DMS153 treated with DMSO at 0.1 percent for 48 hours (cell line): ENCODE results near the gene ZNF385A.

Experiments
- DNase-seq: peaks from one replicate; lab custom pipeline; 2025; ENCODE audit not compliant: unreplicated experiment; lab: John Stamatoyannopoulos, UW

ZNF385A gene, protein sequence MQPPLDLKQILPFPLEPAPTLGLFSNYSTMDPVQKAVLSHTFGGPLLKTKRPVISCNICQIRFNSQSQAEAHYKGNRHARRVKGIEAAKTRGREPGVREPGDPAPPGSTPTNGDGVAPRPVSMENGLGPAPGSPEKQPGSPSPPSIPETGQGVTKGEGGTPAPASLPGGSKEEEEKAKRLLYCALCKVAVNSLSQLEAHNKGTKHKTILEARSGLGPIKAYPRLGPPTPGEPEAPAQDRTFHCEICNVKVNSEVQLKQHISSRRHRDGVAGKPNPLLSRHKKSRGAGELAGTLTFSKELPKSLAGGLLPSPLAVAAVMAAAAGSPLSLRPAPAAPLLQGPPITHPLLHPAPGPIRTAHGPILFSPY

DNA sequence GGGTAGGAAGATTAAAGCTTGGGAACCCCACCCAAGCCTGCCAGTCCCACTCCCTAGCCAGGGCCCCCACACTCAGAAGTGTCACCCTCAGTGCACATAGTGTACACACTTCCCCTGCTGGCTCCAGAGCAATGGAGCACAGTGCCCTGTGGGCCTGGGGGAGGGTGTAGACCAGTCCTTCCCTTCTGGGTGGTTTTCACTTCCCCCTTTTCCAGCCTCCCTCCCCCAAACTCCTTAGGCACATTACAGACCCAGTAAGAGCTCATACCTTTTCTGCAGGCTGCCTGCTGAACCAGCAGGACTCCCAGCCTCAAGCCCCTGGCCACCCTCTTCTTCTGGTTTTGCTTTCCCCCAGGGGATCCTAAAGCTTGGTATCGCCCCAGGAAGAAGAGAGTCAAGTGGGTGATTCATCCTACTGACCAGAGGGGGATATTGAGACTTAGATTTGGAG lies at the start of gene ZNF385A:
ZNF385A (minus strand) TSS at position 143 of the 451 bp plus-strand sequence. CDS start 219 bp downstream, outside the sequence.
- DNase-seq, result no peak

DNA sequence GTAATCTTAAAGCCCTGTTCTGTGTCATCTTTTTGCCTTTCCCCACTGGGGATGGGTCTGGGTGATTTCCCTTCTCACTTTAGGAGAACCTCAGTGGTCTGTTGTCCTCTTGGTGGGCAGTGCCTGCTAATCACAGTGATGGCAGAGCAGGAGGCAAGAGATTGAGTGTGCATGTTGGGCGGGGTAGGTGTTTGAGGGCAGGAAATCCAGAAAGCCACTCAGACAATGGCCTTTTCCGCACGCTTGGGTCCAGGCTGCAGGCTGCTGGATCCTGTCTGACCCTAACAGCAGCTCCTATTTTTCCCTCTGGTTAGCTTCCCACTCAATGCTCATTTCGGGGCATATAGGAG lies 48.3 kb upstream of the ZNF385A start:
- DNase-seq, result no peak

DNA sequence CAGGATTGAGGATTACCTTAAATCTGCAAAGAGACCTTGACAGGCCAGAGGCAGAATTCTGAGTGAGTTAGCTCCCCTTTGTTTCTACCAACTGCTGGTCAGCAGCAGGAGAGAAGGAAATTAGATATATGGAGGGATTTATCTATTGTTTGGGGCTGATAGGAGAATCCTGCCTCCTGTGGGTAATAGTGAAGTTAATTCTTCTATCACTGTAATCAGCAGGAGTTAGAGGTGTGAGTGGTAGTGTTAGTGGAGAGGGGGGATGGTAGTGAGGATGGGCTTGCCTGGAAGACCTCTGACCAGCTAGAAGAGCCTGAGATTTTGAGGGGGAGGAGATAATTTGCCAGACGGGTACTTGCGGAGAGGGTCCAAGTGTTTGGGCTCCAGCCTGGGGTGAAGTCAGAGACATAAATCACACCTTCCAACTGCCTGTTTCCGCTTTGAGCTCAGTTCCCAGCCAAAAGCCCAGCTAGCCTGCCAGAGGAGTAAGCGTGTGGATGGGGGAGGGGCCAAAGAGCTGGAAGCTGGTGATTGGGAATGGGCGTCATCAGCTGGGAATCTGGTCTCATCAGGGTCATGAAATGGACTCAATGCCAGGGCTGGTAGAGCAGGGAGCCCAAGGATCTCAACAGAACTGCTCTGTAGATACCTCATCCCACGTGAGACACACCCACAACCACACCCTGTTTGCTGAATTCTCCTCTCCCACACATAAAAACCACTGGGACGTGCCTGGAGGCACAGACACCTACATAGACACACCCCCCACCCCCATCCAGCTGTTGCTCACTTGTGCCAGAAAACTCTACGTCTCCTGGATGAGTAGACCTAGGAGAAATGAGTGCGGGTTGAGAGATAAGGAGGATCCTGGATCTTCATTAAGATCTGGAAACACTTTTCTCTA lies 47.6 kb upstream of the ZNF385A start:
- DNase-seq, result no peak

DNA sequence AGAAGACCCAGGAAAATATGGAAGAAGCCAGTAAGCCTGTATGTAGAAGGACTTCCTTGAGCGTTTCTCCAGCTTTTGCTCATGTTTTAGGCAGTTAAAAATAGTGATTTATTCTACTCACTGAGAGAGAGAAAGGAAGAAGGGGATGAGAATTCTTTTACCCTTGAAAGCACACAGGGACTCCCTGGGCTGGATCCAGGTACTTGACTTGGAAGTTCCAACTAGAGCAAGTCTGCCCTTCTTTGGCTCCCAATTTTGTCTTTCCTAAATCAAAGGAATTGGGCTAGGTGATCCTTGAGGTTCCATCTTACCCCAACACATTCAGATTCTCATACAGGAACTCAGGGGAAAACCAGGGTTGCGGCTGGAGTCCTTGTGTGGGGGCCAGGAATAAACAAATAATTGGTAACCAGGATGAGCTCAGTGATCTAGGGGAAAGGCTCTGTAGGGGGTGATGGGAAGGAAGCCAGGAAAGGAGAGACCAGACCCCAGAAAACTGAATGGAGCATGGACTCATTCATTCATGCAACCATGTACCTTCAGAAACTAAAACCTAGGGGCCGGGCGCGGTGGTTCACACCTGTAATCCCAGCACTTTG lies 46.0 kb upstream of the ZNF385A start:
- no peak for DNase-seq

DNA sequence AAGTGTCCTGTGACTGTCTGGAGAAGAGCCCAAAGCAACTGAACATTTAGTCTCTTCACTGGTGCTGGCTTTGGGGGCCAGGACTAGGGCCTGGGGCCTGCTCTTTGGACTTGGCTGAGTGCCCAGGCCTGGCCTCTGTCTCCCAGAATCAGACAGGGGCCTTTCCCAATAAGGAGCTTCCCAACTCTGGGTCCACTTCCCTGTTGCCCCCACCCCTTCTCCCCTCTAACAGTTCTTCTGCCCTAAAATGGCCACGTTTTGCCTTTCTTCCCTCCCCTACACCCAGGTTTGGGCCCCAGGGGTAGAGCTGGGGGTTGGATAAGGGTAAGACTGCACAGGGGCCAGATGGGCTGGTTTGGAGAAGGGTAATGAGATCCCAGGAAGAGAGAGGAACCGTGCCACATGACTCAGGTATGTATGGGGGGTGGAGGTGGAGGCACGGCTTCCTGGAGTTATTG lies 44.5 kb upstream of the ZNF385A start:
- no peak for DNase-seq

DNA sequence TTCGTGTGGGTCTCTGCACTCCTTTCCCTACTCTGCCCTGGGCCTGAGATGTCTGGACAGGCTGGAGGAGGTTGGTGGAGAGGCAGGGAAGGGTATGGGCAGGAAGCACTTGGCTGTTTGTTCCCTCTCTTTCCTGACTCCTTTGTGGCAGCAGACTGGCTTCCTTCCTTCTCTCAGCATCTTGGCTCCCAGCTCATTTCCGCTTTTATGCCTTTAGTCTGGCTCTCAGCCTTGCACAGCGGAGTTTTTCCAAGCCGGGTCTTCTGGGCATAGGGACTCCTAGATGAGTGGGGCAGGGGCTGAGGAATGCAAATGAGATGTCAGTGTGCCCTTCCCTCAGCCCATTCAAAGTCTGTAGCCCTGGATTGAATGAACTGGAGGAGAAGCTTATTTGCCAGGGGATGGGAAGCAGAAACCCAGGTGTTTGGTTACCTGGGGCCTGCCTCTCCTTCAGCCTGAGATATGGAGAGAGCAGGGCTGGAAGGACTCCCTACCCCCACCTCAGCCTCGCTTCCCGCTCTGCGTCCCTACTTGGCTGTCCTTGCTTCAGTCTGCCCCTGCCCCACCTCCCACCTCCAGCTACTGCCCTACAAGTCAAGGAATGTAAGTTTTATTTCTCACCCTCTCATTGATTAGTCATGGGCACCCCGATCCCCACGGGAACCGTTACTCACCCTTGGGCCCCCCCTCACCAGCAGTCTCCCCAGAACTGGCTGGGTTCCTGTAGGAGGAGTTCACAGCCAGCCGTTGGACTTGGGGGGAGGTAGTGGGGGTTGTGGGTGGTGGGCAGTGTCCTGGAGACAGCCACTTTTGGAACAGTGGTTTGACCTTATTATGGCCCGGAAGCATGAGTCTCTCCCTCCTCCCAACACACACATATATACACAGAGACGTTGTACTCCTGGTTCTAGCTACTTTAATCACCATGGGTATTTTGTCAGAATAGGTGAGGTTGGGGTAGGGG lies 43.8 kb upstream of the ZNF385A start:
- DNase-seq, result no peak

DNA sequence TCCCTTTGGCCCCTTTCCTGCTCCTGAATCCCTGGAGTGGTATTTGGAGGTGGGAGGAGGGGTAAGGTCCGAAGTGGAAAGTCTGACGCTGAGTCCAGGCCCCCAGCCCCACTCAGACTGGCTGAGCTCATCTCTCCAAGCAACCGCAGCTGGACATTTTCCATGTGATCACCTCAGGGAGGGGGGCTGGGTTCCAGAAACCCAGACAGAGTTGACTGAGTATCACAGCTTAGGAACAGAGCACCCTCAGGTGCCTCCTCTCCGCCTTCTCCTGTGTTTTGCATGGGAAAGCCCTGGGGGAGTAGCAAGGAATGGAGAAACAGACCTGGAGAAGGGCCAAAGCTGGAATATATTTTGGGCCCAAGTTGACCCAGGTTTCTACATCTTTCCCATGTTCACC lies 42.6 kb upstream of the ZNF385A start:
- no peak for DNase-seq

DNA sequence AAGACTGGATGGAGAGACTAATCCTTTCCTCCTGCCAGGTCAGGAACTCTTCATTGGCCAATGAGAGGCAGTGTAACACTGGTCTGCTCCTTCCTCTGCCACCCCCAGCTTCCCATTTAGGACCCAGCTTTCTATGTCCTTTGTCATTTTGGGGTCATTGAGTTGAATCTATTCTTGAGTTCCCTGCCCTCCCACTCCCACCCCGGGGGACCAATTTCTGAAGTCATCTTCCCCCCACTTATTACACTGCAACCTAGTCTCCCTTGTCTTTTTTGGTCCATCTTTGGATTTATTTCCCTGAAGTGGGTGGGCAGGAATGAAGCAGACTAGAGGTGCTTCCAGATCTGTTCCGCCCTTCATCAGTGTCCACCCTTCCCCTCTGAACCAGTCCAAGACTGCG lies 42.2 kb upstream of the ZNF385A start:
- no peak for DNase-seq

DNA sequence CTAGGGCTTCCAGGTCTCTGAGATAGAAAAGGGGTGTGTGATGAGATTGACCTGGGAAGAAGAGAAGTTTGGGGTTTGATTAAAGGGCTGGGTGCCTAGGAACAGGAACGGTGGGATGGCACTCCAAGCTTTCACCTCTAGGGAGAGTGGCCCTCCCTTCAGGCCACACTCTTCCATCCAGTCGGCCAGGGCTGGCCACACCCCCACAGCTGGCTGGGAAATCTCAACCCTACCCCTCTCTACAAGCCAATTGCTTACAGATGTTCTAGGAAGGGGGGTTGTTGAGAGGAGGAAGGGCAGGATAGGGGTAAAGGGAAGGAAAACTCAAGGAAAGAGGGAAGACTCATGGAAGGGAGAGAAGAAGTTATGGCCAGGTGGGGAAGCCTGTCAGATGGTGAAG lies 41.2 kb upstream of the ZNF385A start:
- DNase-seq, result no peak

DNA sequence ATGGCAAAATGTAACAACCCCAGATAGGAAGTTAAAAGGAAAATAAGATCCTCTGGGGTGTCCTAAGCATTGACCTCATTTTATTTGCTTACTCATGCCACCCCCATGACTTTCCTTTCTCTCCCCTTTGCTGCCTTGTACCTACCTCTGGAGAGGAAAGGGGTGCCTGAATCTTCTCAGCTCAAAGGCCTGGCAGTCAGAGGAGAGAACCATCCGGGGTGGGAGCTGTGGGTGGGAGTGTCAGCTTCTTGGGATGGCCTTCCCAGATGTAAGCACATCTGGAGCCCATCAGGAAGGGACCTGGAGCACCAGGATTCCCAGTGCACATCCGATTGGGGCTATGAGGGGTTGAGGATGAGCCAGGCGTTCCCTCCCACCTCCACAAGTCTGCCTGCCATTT lies 39.7 kb upstream of the ZNF385A start:
- no peak for DNase-seq

DNA sequence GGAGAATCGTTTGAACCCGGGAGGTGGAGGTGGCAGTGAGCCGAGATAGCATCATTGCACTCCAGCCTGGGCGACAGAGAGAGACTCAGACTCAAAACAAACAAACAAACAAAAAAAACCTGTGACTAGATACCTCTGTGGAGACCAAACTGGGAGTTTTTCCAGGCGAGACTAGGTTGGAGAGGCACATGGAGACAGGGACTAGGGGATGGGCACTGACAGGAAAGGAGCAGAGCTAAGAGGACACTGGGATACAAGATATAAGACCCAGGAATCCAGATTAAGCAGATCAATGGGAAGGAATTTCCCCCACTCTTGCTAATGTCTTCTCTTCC lies 39.2 kb upstream of the ZNF385A start:
- DNase-seq, result no peak

DNA sequence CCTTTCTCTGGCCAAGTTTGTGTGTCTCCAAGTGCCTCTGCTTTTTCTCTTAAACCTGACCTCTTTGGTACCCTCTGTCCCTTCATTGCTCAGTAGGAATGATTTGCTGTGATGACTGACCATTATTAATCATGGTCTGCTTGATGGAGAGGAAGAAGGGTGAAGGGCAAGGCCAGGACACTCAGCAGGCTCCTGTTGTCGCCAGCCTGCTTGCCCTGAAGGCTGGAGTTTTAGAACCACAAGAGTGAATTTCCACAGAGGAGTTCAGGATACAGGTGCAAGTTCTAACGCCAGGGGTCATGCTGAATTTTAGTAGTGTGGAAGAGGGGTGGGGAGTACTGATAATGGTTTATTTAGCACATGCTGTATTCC lies 37.3 kb upstream of the ZNF385A start:
- no peak for DNase-seq

DNA sequence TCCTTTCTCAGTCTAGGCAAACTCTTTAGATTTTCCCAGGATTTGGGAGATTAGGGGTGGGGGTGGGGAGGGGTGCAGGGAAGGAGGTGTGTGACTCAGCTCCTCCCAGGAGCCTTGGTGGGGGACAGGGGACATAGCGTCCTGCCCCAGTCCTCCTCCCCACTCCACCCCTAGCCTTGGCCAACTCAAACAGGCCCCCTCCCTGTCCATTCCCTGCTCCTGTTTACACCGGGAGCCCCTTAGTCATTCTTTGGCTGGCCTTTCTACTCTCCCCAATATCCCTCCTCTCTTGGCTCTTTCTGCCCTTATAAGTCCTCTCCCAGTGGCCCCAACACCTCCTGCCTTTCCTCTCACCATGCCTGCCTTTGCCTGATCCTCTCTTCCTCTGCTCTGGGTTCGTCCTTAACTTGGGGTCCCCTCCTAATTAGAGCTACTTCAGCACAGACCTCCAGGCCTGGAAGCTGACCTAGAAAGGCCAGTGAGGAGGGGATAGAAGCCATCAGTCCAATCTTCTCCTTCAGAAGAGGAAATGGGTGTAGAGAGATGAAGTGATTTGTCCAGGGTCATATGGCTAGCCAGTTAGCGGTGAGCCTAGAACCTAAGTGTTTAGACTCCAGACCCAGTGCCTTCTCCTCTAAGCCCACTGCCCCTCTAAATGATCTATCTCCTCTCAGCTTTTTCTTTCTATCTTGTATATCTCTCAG lies 36.8 kb upstream of the ZNF385A start:
- DNase-seq, result no peak

DNA sequence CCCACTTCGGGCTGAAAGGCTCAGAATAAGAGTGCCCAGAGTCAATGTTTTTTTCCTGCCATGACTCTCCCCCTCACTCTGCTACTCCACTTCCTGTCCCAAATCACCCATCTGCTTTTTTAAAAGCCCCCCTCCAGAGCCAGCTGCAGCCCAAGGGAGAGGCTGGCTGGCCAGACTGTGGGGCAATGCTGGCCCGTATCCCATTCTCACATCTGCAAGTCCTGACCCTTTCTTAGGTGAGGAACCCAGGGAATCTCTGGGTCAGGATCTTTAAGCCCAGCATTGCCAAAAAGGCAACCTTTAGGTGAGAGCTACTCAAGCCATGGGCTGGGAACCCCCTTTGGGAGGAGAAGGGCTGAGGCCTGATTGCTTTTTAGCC lies 36.2 kb upstream of the ZNF385A start:
- no peak for DNase-seq

DNA sequence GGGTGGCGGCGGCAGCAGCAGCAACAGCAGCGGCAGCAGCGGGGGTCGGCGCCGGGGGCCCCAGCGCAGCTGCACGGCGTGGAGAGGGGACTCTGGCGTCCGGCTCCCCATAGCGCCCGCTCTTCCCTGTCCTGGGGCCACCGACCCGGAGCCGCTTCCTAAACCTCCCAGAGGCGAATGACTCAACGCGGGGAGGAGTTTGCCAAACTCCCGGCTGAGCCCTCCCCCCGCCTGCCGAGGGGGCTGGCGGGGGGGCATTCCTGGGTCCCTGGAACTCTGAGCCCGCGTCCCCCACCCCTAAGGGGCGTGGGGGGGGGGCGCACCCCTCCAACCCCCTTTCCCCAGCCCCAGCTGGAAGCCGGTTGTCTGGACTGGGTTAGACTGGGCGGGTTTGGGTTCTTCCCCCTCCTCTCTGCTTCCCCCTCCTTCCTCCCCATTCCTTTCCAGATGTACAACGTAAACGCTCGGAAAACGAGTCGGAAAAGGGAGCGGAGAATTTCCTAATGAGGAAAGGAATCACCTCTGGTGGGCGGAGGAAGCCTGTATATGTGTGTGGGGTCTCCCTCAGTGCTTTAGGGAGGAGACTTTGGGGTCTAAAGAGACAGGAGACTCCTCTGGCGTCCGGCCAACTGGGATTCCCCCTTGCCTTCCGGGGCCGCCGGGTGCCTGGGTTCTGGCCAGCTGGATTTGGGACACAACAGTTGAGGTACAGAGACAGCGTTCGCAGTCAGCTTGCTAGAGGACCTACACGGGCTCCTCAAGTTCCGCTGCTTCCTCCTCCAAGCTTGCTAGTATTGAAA lies 34.8 kb upstream of the ZNF385A start, which contains the start of gene ITGA5:
ITGA5 (minus strand) TSS at position 179 of the 800 bp plus-strand sequence; CDS start at position 111, 68 bp downstream.
- DNase-seq, result no peak

DNA sequence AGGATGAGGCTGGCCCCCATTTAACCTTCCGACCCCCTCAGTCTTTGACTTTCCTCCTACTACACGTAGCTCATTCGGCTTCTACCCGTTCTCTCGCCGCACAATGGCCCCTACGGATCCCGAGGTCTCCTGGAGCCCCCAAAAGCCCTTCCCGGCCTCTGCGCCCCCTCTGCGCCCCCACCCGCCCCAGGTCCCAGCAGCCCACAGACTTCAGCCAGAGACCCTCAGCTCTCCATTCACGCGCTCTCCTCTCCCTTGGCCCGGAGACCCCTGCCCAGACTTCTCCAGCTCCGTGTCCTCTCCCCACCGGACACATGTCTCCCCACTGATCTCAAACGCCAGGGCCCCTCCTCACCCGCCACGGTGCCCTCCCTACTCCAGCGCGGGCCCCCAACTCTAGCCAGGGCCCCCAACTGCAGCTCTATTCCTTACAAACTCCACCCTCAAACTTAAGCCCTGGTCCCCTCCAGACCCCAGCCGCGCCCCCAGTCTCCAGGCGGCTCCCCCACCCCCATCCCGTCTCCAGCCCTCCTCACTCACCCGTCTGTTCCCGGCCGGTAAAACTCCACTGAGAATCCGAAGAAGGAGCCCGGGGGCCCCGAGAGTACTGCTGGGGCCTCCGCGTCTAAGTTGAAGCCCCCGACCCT lies 34.0 kb upstream of the ZNF385A start:
- DNase-seq, result no peak

DNA sequence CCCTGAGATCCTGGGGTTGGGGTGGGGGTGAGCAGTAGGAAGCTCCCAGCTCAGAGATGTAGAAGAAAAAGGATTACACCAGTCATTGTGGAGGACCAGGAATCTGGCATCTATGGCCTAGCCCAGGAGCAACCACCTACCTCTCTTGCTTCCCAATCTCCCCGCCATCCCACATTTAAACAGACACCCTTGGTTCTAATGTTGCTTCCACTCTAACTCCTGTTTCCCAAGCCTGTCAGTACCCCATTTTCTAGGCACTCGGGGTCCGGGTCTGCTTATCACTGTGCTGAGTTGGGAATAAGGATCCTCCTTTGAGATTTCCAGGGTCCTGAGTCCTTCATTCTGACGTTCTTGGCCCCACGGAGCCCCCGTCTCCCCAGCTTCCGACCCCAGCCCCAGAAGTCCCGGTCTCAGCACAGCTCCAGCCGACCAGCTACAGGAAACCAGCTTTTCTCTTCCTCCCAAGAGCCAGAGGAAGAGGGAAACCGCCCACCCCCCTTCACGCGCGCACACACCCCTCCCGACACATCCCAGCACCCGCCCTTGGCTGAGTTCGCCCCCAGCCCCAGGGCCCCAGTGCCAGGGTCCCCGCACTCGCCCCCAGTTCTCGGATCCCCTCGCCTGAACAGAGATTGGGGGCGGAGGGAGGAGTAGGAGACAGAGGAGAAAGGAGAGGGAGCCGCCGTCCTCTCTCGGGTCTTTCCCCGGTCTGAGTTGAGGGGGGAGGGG lies 33.3 kb upstream of the ZNF385A start:
- DNase-seq, result no peak
